GM19395 (cell line): Measurements from ENCODE around the gene SCIN.
"Not testable (repeated sequence)": the region's sequence is repeated elsewhere in the genome, so short reads cannot be mapped to it uniquely, and the experiment has no call there.

ENCODE experiments used
- ATAC-seq: cut with Tn5 transposase; IDR thresholded peaks from one replicate; pipeline ENCODE4 v1.9.1; 2021; ENCODE audit warnings: mild to moderate bottlenecking, moderate library complexity; ENCODE audit not compliant: unreplicated experiment

SCIN gene

DNA sequence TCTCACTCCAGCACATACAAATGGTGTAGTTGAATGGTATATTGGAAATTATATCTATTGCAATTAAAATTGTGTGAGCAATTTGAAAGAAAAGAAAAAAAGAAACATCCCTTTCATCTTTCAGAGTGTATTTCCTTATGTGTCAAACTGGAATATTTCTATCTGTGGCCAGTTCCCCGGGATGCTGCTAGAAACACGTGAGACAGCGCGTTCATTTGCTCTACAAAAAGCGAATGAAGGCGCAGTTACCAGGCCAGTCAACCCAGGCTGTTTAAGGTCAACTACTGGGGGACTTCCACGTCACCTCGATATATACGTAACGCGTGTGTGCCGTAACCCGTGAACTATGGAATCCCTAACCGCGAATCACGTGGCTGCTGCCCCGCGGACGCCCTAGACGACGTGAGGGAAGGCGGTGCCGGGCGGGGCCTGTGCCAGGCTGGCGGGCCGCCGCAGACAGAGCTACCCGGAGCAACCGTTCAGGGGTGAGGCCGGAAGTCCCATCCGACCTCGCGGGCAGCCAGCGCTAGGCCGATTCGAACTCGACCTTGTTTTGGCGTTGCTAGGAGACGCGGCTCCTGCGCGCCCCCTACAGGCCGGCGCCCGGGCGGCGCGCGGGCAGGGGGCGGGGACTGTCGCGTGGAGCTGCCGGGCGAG is 115.8 kb downstream of the SCIN start:
- peak; percentile 83 for ATAC-seq

DNA sequence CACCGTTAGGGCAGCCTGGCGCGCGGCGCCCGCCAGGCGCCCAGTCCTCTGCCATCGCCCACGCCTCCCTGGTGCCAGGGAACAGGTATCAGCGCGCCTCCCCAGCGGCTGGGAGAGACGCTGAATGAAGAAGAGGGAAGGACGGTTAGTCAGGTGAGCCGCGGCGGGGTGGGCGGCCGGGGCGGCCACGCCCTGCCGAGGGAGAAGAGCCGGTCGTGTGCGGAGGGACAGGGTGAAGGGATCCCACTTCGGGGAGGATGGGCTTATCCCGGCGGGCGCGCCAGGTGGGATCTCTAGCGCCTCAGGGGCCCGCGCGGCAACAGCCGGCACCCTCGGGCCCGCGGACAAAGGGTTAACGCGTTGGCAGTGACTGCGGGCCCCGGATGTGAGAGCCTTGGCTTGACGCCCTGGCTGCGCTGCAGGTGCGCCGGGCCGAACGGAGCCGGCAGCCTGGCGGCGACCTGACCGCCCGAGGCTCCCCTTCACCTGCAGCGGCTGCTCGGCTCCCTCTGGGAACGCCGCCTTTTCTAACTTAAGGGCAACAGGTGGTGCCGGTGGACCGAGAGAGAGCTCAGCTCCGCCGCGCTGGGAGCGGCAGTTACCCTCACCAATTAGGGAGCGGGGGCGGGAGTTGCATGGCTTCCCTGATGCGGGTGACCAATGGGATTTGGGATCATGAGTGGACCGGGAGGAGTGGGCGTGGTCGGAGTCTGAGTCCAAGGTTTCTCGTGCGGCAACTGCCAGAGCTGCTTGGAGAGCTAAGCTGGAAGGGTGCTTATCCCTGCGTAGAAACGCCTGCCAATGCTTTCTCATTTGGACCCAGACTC is 116.6 kb downstream of the SCIN start, which contains the start of gene ARL4A:
Gene ARL4A (plus strand): TSS at position 743 of the 827 bp plus-strand sequence. CDS start 622 bp downstream, outside the sequence.
- peak; percentile 82 for ATAC-seq

DNA sequence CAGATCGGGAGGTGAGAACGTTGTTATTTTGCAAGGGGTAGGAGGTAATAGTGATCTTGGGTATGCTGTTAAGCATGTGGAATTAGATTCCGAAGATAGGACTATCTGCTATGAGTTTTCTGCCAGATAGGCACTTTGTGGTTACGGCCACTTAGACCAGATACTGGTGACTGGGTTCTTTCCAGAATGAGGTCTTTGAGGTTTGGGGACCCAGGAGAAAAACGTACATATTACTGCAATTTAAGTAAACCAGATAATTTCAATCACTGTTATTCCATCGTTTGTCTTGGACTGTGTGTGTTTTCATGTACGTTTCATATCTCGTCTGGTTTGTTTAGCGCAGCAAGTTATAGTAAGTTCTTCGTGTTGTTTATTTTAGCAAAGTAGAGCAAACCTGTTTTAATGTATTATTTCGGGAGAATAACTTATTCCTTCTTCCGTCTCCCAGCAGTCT is 117.2 kb downstream of the SCIN start:
- ATAC-seq: no peak

DNA sequence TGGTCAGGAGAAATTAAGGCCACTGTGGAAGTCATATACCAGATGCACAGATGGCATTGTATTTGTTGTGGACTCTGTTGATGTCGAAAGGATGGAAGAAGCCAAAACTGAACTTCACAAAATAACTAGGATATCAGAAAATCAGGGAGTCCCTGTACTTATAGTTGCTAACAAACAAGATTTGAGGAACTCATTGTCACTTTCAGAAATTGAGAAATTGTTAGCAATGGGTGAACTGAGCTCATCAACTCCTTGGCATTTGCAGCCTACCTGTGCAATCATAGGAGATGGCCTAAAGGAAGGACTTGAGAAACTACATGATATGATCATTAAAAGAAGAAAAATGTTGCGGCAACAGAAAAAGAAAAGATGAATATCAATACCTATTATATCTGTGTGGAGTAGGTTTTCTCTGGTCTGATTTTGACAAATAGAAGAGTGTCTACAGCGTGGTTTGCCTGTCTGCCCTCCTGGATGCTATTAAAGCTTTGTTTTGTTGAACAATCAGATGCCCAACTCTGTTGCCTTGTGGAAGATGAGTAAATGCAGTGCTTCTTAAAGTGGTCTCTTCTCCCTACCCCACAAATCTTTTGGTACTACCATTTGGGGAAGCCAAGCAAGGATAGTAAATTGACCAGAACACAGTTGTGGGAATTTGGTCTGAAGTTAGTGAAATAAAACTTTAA is 118.1 kb downstream of the SCIN start:
- ATAC-seq: not testable (repeated sequence)

DNA sequence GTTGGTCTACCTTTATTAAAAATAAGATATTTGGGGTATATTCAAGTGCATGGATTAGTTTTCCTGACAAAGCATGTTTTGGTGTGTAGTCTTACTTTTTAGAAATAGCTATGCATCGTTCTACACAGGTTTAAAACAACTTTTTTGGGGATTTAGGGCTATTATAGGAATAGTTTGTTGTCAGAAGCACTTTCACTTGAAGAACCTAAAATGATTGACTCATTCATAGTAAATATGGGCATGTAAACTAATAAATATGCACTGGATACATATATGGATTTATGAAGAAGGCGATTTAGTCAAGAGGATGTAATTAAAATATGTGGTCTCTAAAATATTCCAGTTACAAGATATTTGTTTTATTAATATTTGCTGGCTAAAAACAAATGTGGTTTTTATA is 118.9 kb downstream of the SCIN start:
- no peak for ATAC-seq

DNA sequence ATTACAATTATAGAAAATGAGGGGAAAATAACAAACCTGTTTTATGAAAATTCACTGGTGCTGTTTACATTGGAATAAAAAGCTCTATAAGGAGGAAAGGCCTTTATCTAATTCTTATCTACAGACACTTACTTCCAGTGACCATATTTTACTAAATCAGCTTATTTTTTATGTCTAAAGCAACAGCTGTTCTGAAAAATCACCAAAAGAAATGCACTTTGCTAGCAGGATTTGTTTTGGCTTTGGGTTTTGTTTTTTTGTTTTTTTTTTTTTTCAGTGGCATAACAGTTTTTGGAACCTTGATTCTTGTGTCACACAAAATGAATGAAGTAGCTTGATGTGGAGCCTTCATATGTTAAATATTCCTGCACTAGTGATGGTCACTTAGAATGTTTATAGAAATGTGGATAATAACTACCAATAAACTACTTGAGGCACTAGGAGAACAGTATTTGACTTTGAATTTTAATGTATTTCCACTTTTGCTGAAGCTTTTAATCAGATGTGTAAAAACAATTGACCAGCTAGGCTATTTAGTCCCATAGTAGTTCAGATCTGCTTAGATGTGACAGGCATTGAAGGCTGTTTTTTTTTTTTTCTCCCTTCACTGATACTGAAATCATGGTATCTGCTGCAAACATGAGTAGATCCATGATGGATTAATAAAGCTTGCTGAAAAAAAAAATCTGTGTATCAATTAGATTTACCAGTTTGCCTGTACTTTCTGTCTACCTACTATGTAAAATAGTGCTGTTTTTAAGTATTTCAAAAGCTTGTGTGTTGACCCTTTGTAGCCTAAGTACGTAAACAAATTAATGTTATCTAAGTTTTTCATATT is 119.7 kb downstream of the SCIN start:
- no peak for ATAC-seq

DNA sequence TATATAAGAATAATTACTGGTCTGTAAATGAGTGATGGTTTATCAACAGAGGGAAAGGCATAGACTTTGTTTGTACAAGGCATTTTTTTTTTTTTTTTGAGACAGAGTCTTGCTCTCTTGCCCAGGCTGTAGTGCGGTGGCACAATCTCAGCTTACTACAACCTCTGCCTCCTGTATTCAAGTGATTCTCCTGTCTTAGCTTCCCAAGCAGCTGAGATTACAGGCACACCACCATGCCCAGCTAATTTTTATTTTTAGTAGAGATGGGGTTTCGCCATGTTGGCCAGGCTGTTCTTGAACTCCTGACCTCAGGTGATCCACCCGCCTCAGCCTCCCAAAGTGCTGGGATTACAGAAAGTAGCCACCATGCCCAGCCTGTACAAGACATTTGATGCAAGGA is 120.9 kb downstream of the SCIN start:
- ATAC-seq: not testable (repeated sequence)

DNA sequence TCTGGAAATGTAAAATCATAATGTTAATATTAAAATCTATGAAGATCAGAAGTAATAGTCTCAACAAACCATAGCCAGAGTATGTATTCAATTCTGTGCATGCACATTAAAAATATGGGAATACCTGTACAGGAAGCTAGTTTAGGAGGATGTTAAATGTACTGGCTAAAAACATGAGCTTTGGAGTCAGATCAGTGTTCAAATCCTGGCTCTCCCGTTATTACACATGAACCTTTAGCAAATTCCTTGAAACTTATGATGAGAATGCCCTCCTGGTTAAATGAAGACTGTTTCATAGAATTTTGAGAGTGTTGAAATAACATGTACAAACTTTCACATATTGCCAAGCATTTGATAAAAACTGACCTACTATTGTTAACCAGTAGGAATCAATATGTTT is 121.5 kb downstream of the SCIN start:
- no peak for ATAC-seq

DNA sequence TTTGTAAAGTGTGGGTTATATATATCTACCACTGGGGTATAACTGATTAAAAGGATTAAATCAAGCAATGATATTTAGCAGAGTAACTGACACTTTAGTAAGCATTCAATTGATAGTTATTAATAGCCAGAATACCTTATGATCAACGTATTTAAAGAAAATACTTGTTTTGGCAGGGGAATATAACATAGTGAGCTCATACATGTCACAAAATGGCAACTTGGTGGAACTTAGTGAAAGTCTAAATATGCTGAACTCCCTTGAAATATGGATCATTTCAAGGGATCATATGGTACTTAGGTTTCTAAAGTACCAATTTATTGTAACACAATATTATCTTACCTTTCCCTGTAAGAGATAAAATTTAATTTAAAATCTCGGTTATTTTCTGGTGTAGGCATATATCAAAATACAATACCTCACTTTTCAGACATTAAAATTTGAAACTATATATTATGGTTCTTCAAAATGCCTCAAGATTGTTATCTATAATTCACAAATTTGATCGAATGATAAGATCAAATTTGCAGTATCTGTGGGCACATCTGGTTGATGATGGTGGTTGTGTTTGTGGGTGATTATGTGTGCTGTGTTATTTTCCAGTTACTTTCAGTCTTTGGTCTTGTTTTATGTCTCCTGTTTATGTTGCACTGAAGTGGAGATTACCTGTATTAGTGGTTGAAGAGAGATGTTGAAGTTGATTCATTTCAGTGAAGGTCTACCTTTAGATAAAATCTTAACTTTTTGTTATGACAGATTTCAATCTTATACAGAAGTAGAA is 122.1 kb downstream of the SCIN start:
- ATAC-seq: no peak

DNA sequence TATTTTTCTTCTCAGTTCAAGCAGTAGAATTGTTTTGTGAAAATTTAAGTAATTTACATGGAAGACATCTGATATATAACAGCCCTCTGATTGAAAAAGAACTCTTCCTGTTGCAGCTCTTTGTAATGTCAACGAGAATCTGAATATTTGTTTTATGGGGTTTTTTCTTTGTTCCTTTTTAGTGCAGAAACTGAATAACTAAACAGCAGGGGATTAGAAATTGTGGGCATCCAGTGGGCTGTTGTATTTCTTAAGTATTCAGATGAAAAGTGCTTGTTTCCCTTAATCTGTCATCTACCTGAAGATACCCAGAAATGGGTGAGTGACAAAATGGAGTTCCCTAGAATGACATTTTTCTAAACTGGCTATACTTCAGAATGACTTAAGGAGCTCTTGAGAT is 124.3 kb downstream of the SCIN start:
- ATAC-seq: no peak

DNA sequence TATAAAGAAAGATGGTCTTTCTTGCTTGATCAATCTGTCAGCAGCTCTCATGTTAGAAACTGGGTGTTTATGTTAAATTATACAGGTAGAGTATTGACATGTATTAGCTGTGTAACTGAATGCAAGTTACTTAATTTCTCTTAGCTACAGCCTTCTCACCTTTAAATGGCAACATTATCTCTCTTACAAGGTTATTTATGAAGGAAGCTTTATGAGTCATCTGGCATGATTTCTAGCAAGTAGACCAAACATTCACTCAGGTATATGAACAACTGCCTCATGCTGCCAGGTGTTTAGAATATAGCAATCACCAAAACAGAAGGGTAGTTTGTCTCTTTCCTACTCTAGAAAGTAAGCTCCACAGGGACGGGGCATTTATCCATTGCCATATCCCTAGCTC is 125.4 kb downstream of the SCIN start:
- no peak for ATAC-seq

DNA sequence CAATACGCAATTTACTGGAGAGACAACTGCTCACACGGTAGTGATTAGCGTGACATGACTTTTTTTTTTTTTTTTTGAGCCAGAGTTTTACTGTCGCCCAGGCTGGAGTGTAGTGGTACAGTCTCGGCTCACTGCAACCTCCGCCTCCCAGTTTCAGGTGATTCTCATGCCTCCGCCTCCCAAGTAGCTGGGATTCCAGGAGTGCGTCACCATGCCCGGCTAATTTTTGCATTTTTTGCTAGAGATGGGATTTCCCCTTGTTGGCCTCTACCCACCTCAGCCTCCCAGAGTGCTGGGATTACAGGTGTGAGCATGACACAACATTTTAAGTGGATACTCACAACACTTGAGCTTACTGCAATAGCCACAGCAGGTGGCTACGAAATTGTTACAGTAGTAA is 128.8 kb downstream of the SCIN start:
- ATAC-seq: no peak

DNA sequence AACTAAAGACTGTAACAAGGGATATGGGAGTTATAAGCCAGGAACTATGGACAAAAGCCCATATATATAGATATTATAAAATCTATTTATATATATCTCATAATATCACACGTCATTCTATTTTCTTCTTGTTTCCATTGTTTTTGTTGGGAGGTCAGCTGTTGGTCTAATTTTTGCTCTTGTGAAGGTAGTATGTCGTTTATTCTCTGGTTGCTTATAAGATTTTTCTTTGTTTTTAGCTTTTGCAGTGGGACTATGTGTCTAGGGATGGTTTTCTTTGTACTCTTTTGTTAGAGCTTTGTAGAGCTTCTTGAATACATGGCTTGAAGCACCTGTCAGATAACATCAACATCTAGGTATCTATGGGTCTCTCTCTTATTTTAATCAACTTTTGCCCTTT is 130.9 kb downstream of the SCIN start:
- no peak for ATAC-seq

DNA sequence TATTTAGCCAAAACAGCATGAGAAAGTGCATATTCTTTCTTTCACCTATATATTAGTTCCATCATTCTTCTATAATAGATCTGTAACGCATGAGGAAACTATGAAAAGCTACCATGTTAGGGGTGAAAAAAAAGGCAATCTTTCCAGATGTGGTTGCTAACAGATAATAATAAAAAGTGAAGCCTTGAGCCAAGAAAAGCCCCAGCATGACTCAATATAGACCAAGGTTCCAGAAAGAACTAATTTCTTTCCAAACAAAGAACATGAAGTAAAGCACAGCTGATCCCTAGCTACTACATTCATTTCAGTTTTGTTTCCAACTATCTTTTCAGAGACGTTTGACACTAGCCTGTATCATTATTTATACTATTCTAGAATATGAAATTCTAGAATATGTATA is 133.4 kb downstream of the SCIN start:
- no peak for ATAC-seq

DNA sequence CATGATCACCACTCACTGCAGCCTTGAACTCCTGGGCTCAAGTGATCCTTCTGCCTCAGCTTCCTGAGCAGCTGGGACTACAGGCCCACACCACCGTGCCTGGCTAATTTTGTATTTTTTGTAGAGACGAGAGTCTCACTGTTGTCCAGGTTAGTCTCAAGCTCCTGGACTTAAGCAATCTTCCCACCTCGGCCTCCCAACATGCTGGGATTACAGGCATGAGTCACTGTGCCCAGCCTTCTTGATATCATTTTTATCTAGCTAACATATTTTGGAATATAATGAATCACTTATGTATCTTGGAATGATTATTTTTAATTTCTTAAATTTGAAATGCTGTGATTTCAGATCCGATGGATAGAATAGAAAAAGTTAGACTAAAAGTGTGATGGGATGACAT is 135.4 kb downstream of the SCIN start:
- no peak for ATAC-seq

DNA sequence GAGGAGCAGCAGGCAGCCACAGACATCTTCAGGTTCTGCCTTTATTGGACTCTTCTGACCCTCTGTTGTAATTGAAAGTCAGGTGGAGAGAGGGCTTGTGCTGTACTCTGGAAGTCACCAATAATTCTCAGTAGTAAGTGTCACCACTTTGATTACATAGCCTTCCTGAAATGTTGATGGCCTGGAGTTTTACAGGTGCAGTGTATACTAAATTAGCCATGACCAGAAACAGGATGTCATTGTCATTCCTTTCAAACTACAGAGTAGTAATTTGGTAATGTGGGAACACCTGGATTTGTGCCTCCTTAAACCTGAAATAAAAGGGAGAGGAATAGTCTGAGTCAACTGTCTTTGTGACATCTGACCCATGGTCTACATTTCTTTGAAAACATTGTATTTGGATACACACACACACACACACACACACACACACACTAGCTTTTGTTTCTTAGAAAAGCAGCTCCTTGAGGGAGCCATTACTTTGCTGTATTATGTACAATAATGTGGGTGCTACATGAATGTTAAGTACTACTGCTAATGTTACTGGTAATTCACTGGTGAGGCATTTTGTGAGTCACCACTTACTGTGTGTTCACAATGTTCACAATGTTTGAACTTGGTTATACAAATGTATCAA is 136.5 kb downstream of the SCIN start:
- no peak for ATAC-seq

DNA sequence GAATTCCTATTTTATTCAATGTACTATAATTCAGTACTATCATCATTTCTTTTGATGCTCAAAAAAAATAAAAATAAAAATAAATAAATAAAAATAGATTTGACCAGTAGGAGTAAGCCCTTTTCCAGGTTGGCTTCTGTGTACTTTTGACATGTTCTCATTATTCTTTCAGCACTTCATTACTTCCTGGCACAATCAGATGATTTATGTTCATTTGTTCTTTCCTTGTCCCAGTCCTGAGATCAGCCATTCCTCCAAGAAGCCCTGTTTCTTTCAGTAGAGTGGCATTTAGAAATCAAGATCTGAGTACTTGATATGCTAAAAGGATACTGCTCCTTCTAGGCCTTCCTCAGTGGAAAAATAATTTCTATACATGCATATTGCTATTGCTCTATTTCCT is 137.8 kb downstream of the SCIN start:
- ATAC-seq: no peak
